CD14-positive monocyte (primary cell): Measurements from ENCODE around the gene E2F7. TPM values are rescaled to one million over a fixed set of nuclear protein-coding genes. Genes with fewer than 3 reads are reported as not detected.

Experiments used
- DNase-seq, 3 donors: peaks; one replicate each; pipeline ENCODE4 v3.0.0-alpha.2; 2011 to 2022
- H2AFZ ChIP-seq: 2 replicates; pipeline ENCODE4 v1.6.0; 2012; ENCODE audit warnings: mild to moderate bottlenecking, low read depth, low read length, inconsistent platforms; ENCODE audit not compliant: insufficient read depth, poor library complexity, severe bottlenecking
- H3K27ac ChIP-seq, 2 donors: 1 replicate in 1 of 2; 2 replicates in 1 of 2; pipeline ENCODE4 v1.5.1; 2012 to 2013; ENCODE audit warnings: low read length in 2 of 2, control low read depth in 1 of 2, inconsistent platforms in 1 of 2, low read depth in 1 of 2, mild to moderate bottlenecking in 1 of 2
- H3K27me3 ChIP-seq, 2 donors: one replicate each; pipeline versions ENCODE4 v1.6.0 to v1.6.1; 2011 to 2013; ENCODE audit warnings: low read length in 2 of 2; ENCODE audit not compliant: control insufficient read depth in 2 of 2, insufficient read depth in 2 of 2
- H3K36me3 ChIP-seq, 2 donors: replicated peaks in 1 of 2; 1 replicate in 1 of 2; 2 replicates in 1 of 2; pipeline versions ENCODE4 v1.5.1 to v1.6.1; 2012 to 2013; ENCODE audit warnings: low read length in 2 of 2, control low read depth in 1 of 2, inconsistent platforms in 1 of 2, mild to moderate bottlenecking in 1 of 2; ENCODE audit not compliant: insufficient read depth in 2 of 2, control insufficient read depth in 1 of 2
- H3K4me1 ChIP-seq, 2 donors: 1 replicate in 1 of 2; 2 replicates in 1 of 2; pipeline versions ENCODE4 v1.5.1 to v1.6.1; 2012 to 2013; ENCODE audit warnings: low read length in 2 of 2, control low read depth in 1 of 2, inconsistent platforms in 1 of 2, mild to moderate bottlenecking in 1 of 2, moderate library complexity in 1 of 2; ENCODE audit not compliant: insufficient read depth in 2 of 2, control insufficient read depth in 1 of 2
- H3K4me2 ChIP-seq: replicated peaks from 2 replicates; pipeline ENCODE3; 2012; ENCODE audit warnings: low read length, moderate library complexity, mild to moderate bottlenecking; ENCODE audit not compliant: poor library complexity, severe bottlenecking; ENCODE audit errors: extremely low read depth
- H3K4me3 ChIP-seq, 3 experiments: fragments of 200-600 bp in 1 of 3; sonication (generic) in 1 of 3; replicated peaks in 1 of 3; 1 replicate in 2 of 3; 2 replicates in 1 of 3; pipeline ENCODE4 v1.5.1; 2011 to 2013; ENCODE audit warnings: low read length in 3 of 3, mild to moderate bottlenecking in 3 of 3, control low read depth in 2 of 3, low read depth in 2 of 3, inconsistent platforms in 1 of 3, moderate library complexity in 1 of 3
- H3K79me2 ChIP-seq: 2 replicates; pipeline ENCODE4 v1.6.0; 2012; ENCODE audit warnings: mild to moderate bottlenecking, control low read depth, inconsistent platforms, low read length, moderate library complexity; ENCODE audit not compliant: insufficient read depth
- H3K9ac ChIP-seq: 2 replicates; pipeline ENCODE4 v1.6.0; 2017; ENCODE audit warnings: low read length, mild to moderate bottlenecking; ENCODE audit not compliant: insufficient read depth, poor library complexity, severe bottlenecking
- H3K9me3 ChIP-seq, 2 donors: replicated peaks in 1 of 2; 1 replicate in 1 of 2; 2 replicates in 1 of 2; pipeline versions ENCODE4 v1.5.1 to v1.6.1; 2012 to 2013; ENCODE audit warnings: low read length in 2 of 2, control low read depth in 1 of 2; ENCODE audit not compliant: control insufficient read depth in 1 of 2, insufficient read depth in 1 of 2
- H4K20me1 ChIP-seq: 2 replicates; pipeline ENCODE4 v1.6.0; 2012; ENCODE audit warnings: mild to moderate bottlenecking, low read length, control low read depth, moderate library complexity; ENCODE audit not compliant: insufficient read depth
- H3K27ac Mint-ChIP-seq, 7 donors: one replicate each; pipeline ENCODE4 v1.8.0; 2020; ENCODE audit warnings: mild to moderate bottlenecking in 7 of 7, mixed read lengths in 7 of 7, moderate library complexity in 6 of 7, inconsistent platforms in 2 of 7
- H3K27me3 Mint-ChIP-seq, 3 donors: one replicate each; pipeline ENCODE4 v1.8.0; 2021 to 2022; ENCODE audit warnings: low read depth in 3 of 3, mild to moderate bottlenecking in 3 of 3, mixed read lengths in 3 of 3, moderate library complexity in 3 of 3, inconsistent platforms in 1 of 3
- H3K36me3 Mint-ChIP-seq, 2 donors: one replicate each; pipeline ENCODE4 v1.8.0; 2020; ENCODE audit warnings: mixed read lengths in 2 of 2, inconsistent platforms in 1 of 2, mild to moderate bottlenecking in 1 of 2
- H3K4me1 Mint-ChIP-seq: one replicate; pipeline ENCODE4 v1.8.0; 2020; ENCODE audit warnings: mild to moderate bottlenecking, mixed read lengths
- H3K4me3 Mint-ChIP-seq, 2 donors: one replicate each; pipeline ENCODE4 v1.8.0; 2020; ENCODE audit warnings: mild to moderate bottlenecking in 2 of 2, mixed read lengths in 2 of 2, moderate library complexity in 1 of 2
- H3K9me3 Mint-ChIP-seq, 7 donors: one replicate each; pipeline ENCODE4 v1.8.0; 2020 to 2022; ENCODE audit warnings: mixed read lengths in 7 of 7, mild to moderate bottlenecking in 6 of 7, moderate library complexity in 6 of 7, inconsistent platforms in 2 of 7
- CTCF ChIP-seq: fragments of 200-600 bp; IDR thresholded peaks from one replicate; pipeline ENCODE4 v1.8.0; 2022; ENCODE audit warnings: antibody characterized with exemption, mild to moderate bottlenecking
- WGBS: methylation state at CpG from one replicate; pipeline ENCODE4 v1.1.5; 2013; ENCODE audit warnings: missing lambda C conversion rate; ENCODE audit not compliant: insufficient coverage; 5-methylcytosine and 5-hydroxymethylcytosine counted together
- intact Hi-C, 2 donors: fragments of 100-400 bp; cut with micrococcal nuclease; formaldehyde crosslinking; loops; one replicate each; pipeline versions ENCODE4 v1.15.0 to v1.15.1; 2023
- polyA plus RNA-seq, 3 donors: library from polyadenylated mRNA; depleted of rRNA in 1 of 3; unstranded in 2 of 3; stranded (reverse) in 1 of 3; fragments of 300-500 nt in 2 of 3; fragments of >200 nt in 1 of 3; fragmentation: Illumina TruSeq in 2 of 3; gene quantifications; 1 replicate in 2 of 3; 2 replicates in 1 of 3; pipeline ENCODE4 v1.2.3, GENCODE V29; 2012 to 2021

E2F7 gene
- polyA plus RNA-seq, 3 donors, result not detected

GRCh38 chr12:77047341-77048109 lies 17.8 kb downstream of the E2F7 start:
- H3K27ac Mint-ChIP-seq, result no peak overlapping the region
- H3K27me3 Mint-ChIP-seq, result no peaks in the 10 kb centered on the region
- no peaks in the 10 kb centered on the region for H3K9me3 ChIP-seq
- H3K36me3 ChIP-seq, result peaks cover 14 to 56% of the 10 kb centered on the region in 2 donors
- H3K9ac ChIP-seq, result no peak overlapping the region
- H3K4me3 Mint-ChIP-seq, result no peak overlapping the region
- no peaks in the 10 kb centered on the region for H3K4me1 Mint-ChIP-seq
- no peaks in the 10 kb centered on the region for H3K79me2 ChIP-seq
- no peaks in the 10 kb centered on the region for H3K9me3 Mint-ChIP-seq
- no peak for TF ChIP-seq CTCF
- no peaks in the 10 kb centered on the region for H3K4me1 ChIP-seq
- H3K27me3 ChIP-seq, result no peaks in the 10 kb centered on the region
- intact Hi-C loops, result no loop called here
- no peak overlapping the region for H3K4me2 ChIP-seq
- no peak overlapping the region for H2AFZ ChIP-seq
- peaks cover 45 to 56% of the 10 kb centered on the region in 2 donors for H3K36me3 Mint-ChIP-seq
- H3K27ac ChIP-seq, result no peak overlapping the region
- DNase-seq, result no peak
- no peak overlapping the region for H3K4me3 ChIP-seq
- WGBS, result 100% methylated on average over 3 of the region's 6 CpGs
- no peaks in the 10 kb centered on the region for H4K20me1 ChIP-seq

- Mint-ChIP-seq H3K4me1 (no peaks in the 10 kb centered on the region), H3K36me3 (peaks cover 48 to 63% of the 10 kb centered on the region in 2 donors), H3K27me3 (no peaks in the 10 kb centered on the region), H3K9me3 (no peaks in the 10 kb centered on the region), H3K27ac (no peak overlapping the region), H3K4me3 (no peak overlapping the region)
- Histone ChIP-seq H3K4me2 (no peak overlapping the region), H3K79me2 (no peaks in the 10 kb centered on the region), H3K36me3 (peaks cover 15 to 67% of the 10 kb centered on the region in 2 donors), H3K9ac (no peak overlapping the region), H3K9me3 (no peaks in the 10 kb centered on the region), H2AFZ (no peak overlapping the region), H3K27me3 (no peaks in the 10 kb centered on the region), H3K27ac (no peak overlapping the region), H3K4me1 (no peaks in the 10 kb centered on the region), H3K4me3 (no peak overlapping the region), H4K20me1 (no peaks in the 10 kb centered on the region)
- no peak for TF ChIP-seq CTCF
- intact Hi-C loops, result no loop called here
- DNase-seq, result no peak
- WGBS, result no CpG with 5 or more reads among the region's 5 CpGs
Observed at GRCh38 chr12:77046468-77046867, 18.9 kb downstream of the E2F7 start.
